Measurements from ENCODE around the gene KLHL7.

DNA sequence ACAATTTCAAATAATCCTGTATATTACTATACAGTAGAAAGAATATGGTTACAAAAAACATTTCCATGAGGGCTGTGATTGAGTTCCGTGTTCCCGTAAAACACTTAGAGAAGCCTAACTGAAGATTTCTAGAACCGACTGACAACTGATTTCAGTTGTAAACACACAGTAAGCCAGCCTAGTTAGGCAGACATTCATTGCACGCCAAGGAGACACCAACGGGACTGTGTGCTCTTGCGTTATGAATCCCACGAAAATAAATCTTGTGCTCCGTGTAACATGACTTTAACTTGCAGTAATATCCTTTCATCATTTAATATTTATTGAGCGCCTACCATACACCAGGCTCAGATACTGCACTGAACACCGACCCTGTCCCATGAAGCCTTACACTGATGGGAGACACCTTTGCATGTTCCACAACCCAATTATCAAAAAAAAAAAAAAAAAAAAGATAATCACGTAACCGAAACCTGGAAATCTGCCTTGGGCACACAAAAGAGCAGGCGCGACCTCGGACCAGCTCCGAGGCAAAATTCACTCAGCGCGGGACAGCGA lies 420 bp upstream of the KLHL7 start:
- TF ChIP-seq, protein P1, sequence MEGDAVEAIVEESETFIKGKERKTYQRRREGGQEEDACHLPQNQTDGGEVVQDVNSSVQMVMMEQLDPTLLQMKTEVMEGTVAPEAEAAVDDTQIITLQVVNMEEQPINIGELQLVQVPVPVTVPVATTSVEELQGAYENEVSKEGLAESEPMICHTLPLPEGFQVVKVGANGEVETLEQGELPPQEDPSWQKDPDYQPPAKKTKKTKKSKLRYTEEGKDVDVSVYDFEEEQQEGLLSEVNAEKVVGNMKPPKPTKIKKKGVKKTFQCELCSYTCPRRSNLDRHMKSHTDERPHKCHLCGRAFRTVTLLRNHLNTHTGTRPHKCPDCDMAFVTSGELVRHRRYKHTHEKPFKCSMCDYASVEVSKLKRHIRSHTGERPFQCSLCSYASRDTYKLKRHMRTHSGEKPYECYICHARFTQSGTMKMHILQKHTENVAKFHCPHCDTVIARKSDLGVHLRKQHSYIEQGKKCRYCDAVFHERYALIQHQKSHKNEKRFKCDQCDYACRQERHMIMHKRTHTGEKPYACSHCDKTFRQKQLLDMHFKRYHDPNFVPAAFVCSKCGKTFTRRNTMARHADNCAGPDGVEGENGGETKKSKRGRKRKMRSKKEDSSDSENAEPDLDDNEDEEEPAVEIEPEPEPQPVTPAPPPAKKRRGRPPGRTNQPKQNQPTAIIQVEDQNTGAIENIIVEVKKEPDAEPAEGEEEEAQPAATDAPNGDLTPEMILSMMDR (conservative IDR thresholded peaks at IDR 0.05; ENCODE audit: low read length): no peak
- TF ChIP-seq EZH2phosphoT487 (IDR thresholded peaks at IDR 0.05; ENCODE audit: borderline replicate concordance): no peak

Measured in Loucy (cell line).